SK-N-SH treated with all-trans-retinoic acid at 6 μM for 48 hours (cell line): Measurements from ENCODE around the gene DLL4.

Source experiments
- BACH2 ChIP-seq: fragments of 250-450 bp; sonication (Bioruptor Pico); IDR thresholded peaks from 2 replicates; pipeline ENCODE4 v1.9.0; 2021; ENCODE audit warnings: mild to moderate bottlenecking, borderline replicate concordance
- ESRRG ChIP-seq: fragments of 250-450 bp; sonication (Bioruptor Pico); IDR thresholded peaks from 2 replicates; pipeline ENCODE4 v1.6.1; 2021; ENCODE audit warnings: mild to moderate bottlenecking
- GLIS3 ChIP-seq: fragments of 250-450 bp; sonication (Bioruptor Pico); IDR thresholded peaks from 2 replicates; pipeline ENCODE4 v1.5.0; 2020; ENCODE audit warnings: mild to moderate bottlenecking, moderate library complexity
- ISL1 ChIP-seq: fragments of 250-450 bp; sonication (Bioruptor Pico); IDR thresholded peaks from 2 replicates; pipeline ENCODE4 v2.1.2; 2022; ENCODE audit warnings: mild to moderate bottlenecking, moderate library complexity
- TCF4 ChIP-seq: fragments of 250-450 bp; sonication (Bioruptor Pico); IDR thresholded peaks from 2 replicates; pipeline ENCODE4 v1.8.0; 2021; ENCODE audit warnings: mild to moderate bottlenecking, moderate library complexity, borderline replicate concordance
- ZFP3 ChIP-seq: fragments of 250-450 bp; sonication (Bioruptor Pico); IDR thresholded peaks from 2 replicates; pipeline ENCODE4 v1.5.0; 2020; ENCODE audit warnings: mild to moderate bottlenecking, moderate library complexity
- ZFP30 ChIP-seq: fragments of 450-650 bp; formaldehyde crosslinking; IDR thresholded peaks from 2 replicates; pipeline ENCODE4 v1.5.0; 2022; ENCODE audit warnings: mild to moderate bottlenecking, moderate library complexity
- ZNF565 ChIP-seq: fragments of 450-650 bp; formaldehyde crosslinking; conservative IDR thresholded peaks from 2 replicates; pipeline ENCODE4 v1.5.0; 2020; ENCODE audit warnings: low read depth, mild to moderate bottlenecking, moderate library complexity
- ZNF70 ChIP-seq: fragments of 450-650 bp; formaldehyde crosslinking; IDR thresholded peaks from 2 replicates; pipeline ENCODE4 v1.5.0; 2020; ENCODE audit warnings: mild to moderate bottlenecking, moderate library complexity
- TF ChIP-seq, protein P1 (sequence below): fragments of 250-450 bp; sonication (Bioruptor Pico); IDR thresholded peaks from 2 replicates; pipeline ENCODE4 v1.8.0; 2020; ENCODE audit warnings: mild to moderate bottlenecking, moderate library complexity, borderline replicate concordance
- TF ChIP-seq, protein P2 (sequence below): fragments of 250-450 bp; sonication (Bioruptor Pico); IDR thresholded peaks from 2 replicates; pipeline ENCODE4 v1.5.1; 2020; ENCODE audit warnings: low read depth, mild to moderate bottlenecking, moderate library complexity
- TF ChIP-seq, protein P3 (sequence below): fragments of 250-450 bp; sonication (Bioruptor Pico); IDR thresholded peaks from 2 replicates; pipeline ENCODE4 v1.5.1; 2021; ENCODE audit warnings: mild to moderate bottlenecking, moderate library complexity

DNA sequence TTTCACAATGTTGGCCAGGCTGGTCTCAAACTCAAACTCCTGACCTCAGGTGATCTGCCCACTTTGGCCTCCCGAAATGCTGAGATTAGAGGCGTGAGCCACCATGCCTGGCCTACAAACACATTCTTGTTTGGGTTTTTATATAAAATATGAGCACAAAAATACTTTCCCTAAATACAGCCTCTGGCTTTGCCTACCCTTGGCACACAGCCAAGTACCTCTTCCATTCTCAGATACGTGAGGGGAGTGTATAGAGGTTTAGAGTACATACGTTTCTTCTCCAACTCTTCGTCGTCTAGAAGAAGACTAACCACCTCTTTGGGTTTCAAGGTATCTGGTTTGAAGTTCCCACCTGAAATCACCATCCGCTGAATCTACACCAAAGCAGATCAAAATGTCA, 57.7 kb downstream of the DLL4 start:
- TF ChIP-seq BACH2 (CRISPR knock-in tag): no peak
- TF ChIP-seq, protein P1, sequence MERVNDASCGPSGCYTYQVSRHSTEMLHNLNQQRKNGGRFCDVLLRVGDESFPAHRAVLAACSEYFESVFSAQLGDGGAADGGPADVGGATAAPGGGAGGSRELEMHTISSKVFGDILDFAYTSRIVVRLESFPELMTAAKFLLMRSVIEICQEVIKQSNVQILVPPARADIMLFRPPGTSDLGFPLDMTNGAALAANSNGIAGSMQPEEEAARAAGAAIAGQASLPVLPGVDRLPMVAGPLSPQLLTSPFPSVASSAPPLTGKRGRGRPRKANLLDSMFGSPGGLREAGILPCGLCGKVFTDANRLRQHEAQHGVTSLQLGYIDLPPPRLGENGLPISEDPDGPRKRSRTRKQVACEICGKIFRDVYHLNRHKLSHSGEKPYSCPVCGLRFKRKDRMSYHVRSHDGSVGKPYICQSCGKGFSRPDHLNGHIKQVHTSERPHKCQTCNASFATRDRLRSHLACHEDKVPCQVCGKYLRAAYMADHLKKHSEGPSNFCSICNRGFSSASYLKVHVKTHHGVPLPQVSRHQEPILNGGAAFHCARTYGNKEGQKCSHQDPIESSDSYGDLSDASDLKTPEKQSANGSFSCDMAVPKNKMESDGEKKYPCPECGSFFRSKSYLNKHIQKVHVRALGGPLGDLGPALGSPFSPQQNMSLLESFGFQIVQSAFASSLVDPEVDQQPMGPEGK (CRISPR knock-in tag): no peak
- no peak for TF ChIP-seq ISL1 (CRISPR knock-in tag)
- TF ChIP-seq, protein P2, sequence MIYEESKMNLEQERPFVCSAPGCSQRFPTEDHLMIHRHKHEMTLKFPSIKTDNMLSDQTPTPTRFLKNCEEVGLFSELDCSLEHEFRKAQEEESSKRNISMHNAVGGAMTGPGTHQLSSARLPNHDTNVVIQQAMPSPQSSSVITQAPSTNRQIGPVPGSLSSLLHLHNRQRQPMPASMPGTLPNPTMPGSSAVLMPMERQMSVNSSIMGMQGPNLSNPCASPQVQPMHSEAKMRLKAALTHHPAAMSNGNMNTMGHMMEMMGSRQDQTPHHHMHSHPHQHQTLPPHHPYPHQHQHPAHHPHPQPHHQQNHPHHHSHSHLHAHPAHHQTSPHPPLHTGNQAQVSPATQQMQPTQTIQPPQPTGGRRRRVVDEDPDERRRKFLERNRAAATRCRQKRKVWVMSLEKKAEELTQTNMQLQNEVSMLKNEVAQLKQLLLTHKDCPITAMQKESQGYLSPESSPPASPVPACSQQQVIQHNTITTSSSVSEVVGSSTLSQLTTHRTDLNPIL (CRISPR knock-in tag): no peak
- TF ChIP-seq TCF4: no peak
- no peak for TF ChIP-seq ZNF70 (CRISPR knock-in tag)
- no peak for TF ChIP-seq ESRRG (CRISPR knock-in tag)
- TF ChIP-seq ZNF565: no peak
- no peak for TF ChIP-seq ZFP3 (CRISPR knock-in tag)
- no peak for TF ChIP-seq GLIS3
- TF ChIP-seq, protein P3, sequence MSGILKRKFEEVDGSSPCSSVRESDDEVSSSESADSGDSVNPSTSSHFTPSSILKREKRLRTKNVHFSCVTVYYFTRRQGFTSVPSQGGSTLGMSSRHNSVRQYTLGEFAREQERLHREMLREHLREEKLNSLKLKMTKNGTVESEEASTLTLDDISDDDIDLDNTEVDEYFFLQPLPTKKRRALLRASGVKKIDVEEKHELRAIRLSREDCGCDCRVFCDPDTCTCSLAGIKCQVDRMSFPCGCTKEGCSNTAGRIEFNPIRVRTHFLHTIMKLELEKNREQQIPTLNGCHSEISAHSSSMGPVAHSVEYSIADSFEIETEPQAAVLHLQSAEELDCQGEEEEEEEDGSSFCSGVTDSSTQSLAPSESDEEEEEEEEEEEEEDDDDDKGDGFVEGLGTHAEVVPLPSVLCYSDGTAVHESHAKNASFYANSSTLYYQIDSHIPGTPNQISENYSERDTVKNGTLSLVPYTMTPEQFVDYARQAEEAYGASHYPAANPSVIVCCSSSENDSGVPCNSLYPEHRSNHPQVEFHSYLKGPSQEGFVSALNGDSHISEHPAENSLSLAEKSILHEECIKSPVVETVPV (CRISPR knock-in tag): no peak
- TF ChIP-seq ZFP30 (CRISPR knock-in tag): no peak
